Activated naive CD8-positive, alpha-beta T cell (primary cell): Measurements from ENCODE around the gene ETFB.

Experiments used
- H3K27ac Mint-ChIP-seq: one replicate; pipeline ENCODE4 v1.8.0; 2021; ENCODE audit warnings: mixed read lengths
- H3K27me3 Mint-ChIP-seq: one replicate; pipeline ENCODE4 v1.8.0; 2021; ENCODE audit warnings: mixed read lengths
- H3K36me3 Mint-ChIP-seq: one replicate; pipeline ENCODE4 v1.8.0; 2021; ENCODE audit warnings: mixed read lengths
- H3K4me1 Mint-ChIP-seq: one replicate; pipeline ENCODE4 v1.8.0; 2021; ENCODE audit warnings: low read depth, mixed read lengths
- H3K4me3 Mint-ChIP-seq: one replicate; pipeline ENCODE4 v1.8.0; 2021; ENCODE audit warnings: mild to moderate bottlenecking, mixed read lengths
- H3K9me3 Mint-ChIP-seq: one replicate; pipeline ENCODE4 v1.8.0; 2021; ENCODE audit warnings: low read depth, mixed read lengths

The ETFB gene

GRCh38 chr19:51317376-51317775 is 48.8 kb downstream of the ETFB start:
- Mint-ChIP-seq H3K27ac (no peak overlapping the region), H3K4me1 (peaks cover 6% of the 10 kb centered on the region), H3K27me3 (peaks cover 16% of the 10 kb centered on the region), H3K9me3 (peaks cover 8% of the 10 kb centered on the region), H3K4me3 (no peak overlapping the region), H3K36me3 (no peaks in the 10 kb centered on the region)

GRCh38 chr19:51316688-51317087 is 49.5 kb downstream of the ETFB start:
- no peak overlapping the region for H3K4me3 Mint-ChIP-seq
- H3K4me1 Mint-ChIP-seq: peaks cover 8% of the 10 kb centered on the region
- no peaks in the 10 kb centered on the region for H3K36me3 Mint-ChIP-seq
- peaks cover 8% of the 10 kb centered on the region for H3K9me3 Mint-ChIP-seq
- H3K27me3 Mint-ChIP-seq: peaks cover 19% of the 10 kb centered on the region
- H3K27ac Mint-ChIP-seq: no peak overlapping the region

GRCh38 chr19:51311351-51312257 is 54.6 kb downstream of the ETFB start, which contains the start of gene IGLON5:
TSS of gene IGLON5 (plus strand) at chr19:51311644. CDS start at chr19:51311848, 204 bp downstream.
- no peak within 1 kb of the TSS for H3K27ac Mint-ChIP-seq
- peaks cover 17% of the 10 kb centered on the region for H3K9me3 Mint-ChIP-seq
- H3K4me3 Mint-ChIP-seq: no peak within 1 kb of the TSS
- H3K36me3 Mint-ChIP-seq: peaks cover 4% of the 10 kb centered on the region
- H3K4me1 Mint-ChIP-seq: peaks cover 12% of the 10 kb centered on the region
- peaks cover 43% of the 10 kb centered on the region for H3K27me3 Mint-ChIP-seq

- Mint-ChIP-seq H3K27me3 (peaks cover 37% of the 10 kb centered on the region), H3K4me3 (no peak overlapping the region), H3K27ac (no peak overlapping the region), H3K4me1 (peaks cover 4% of the 10 kb centered on the region), H3K9me3 (peaks cover 24% of the 10 kb centered on the region), H3K36me3 (peaks cover 7% of the 10 kb centered on the region)
Observed at GRCh38 chr19:51305479-51305878, 60.7 kb downstream of the ETFB start.

- peaks cover 11% of the 10 kb centered on the region for H3K27me3 Mint-ChIP-seq
Observed at GRCh38 chr19:51301266-51301665, 64.9 kb downstream of the ETFB start.

GRCh38 chr19:51297406-51297805 is 68.8 kb downstream of the ETFB start:
- Mint-ChIP-seq H3K4me3 (no peak overlapping the region), H3K4me1 (no peaks in the 10 kb centered on the region), H3K27ac (no peak overlapping the region), H3K36me3 (no peaks in the 10 kb centered on the region), H3K27me3 (peaks cover 6% of the 10 kb centered on the region), H3K9me3 (no peaks in the 10 kb centered on the region)

More at GRCh38 chr19:51301266-51301665, 64.9 kb downstream of the ETFB start:
- Mint-ChIP-seq H3K9me3 (peaks cover 13% of the 10 kb centered on the region), H3K27ac (no peak overlapping the region), H3K4me1 (no peaks in the 10 kb centered on the region), H3K36me3 (peaks cover 3% of the 10 kb centered on the region), H3K4me3 (no peak overlapping the region)

- no peak overlapping the region for H3K27ac Mint-ChIP-seq
Observed at GRCh38 chr19:51296336-51297093, 69.7 kb downstream of the ETFB start.

GRCh38 chr19:51295382-51296126 is 70.6 kb downstream of the ETFB start:
- Mint-ChIP-seq H3K4me3 (no peak overlapping the region), H3K36me3 (no peaks in the 10 kb centered on the region), H3K9me3 (no peaks in the 10 kb centered on the region), H3K27ac (no peak overlapping the region), H3K4me1 (no peaks in the 10 kb centered on the region), H3K27me3 (peaks cover 3% of the 10 kb centered on the region)

More at GRCh38 chr19:51296336-51297093, 69.7 kb downstream of the ETFB start:
- no peaks in the 10 kb centered on the region for H3K36me3 Mint-ChIP-seq
- H3K9me3 Mint-ChIP-seq: no peaks in the 10 kb centered on the region
- H3K27me3 Mint-ChIP-seq: peaks cover 4% of the 10 kb centered on the region
- no peak overlapping the region for H3K4me3 Mint-ChIP-seq
- H3K4me1 Mint-ChIP-seq: no peaks in the 10 kb centered on the region
